Measurements from ENCODE around the gene EVA1B. TPM values are rescaled to one million over a fixed set of nuclear protein-coding genes. Genes with fewer than 3 reads are reported as not detected.

Gene EVA1B
- total RNA-seq, 1 experiment from 2014 or later = 25.1 TPM

DNA sequence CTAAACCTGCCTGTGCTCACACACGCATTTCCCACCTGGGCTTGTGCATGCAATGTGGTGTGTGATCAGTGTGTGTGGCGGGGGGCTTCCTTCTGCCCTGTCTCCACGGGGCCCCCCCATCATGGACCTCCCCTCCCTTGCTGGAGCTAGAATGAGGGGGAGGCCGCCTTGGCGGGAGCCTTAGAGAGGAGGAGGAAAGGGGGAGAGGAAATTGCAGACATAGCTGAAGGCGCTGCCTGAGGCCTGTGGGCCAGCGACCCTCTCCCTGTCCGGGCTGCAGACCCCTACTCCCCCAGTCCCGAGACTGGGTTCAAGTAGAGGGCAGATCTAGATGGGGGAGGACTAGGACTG lies 883 bp upstream of the EVA1B start:
- no peaks in the 10 kb centered on the region for H3K9me2 ChIP-seq (ENCODE audit: insufficient read depth)
- H2AFZ ChIP-seq (ENCODE audit: low read depth, low read length, poor library complexity, severe bottlenecking) = no peak overlapping the region
- RAD21 ChIA-PET (ENCODE audit: low non-redundant PET in 1 of 2, low total read pairs in 2 of 2, uncharacterized antibody in 2 of 2, unreplicated experiment in 2 of 2) = no interaction called here
- TF ChIP-seq SRF (IDR thresholded peaks at IDR 0.05; ENCODE audit: low read depth) (no peak), CEBPB (IDR thresholded peaks at IDR 0.05; ENCODE audit: low read depth) (no peak), CBX3 (IDR thresholded peaks at IDR 0.05; ENCODE audit: low read depth) (no peak), EGR1 (IDR thresholded peaks at IDR 0.05; ENCODE audit: low read depth) (no peak), ZFX (IDR thresholded peaks at IDR 0.05) (no peak), POLR2AphosphoS5 (IDR thresholded peaks at IDR 0.05; ENCODE audit: low read depth, low read length) (no peak), SP1 (IDR thresholded peaks at IDR 0.05; ENCODE audit: low read depth) (no peak), JUND (IDR thresholded peaks at IDR 0.05) (no peak), RAD21 (IDR thresholded peaks at IDR 0.05; ENCODE audit: low read depth) (no peak), POLR2A (IDR thresholded peaks at IDR 0.05; ENCODE audit: borderline replicate concordance, extremely low read depth, insufficient read depth, insufficient read length) (no peak), ZNF274 (IDR thresholded peaks at IDR 0.05; ENCODE audit: low read depth, low read length) (no peak), FOSL1 (IDR thresholded peaks at IDR 0.05; ENCODE audit: low read depth) (no peak), SIN3A (IDR thresholded peaks at IDR 0.05; ENCODE audit: low read depth) (no peak), YY1 (IDR thresholded peaks at IDR 0.05; ENCODE audit: extremely low read depth, insufficient replicate concordance, low read depth, low read length) (no peak), ELF1 (IDR thresholded peaks at IDR 0.05; ENCODE audit: borderline replicate concordance, low read depth) (no peak), TCF7L2 (IDR thresholded peaks at IDR 0.05; ENCODE audit: borderline replicate concordance, extremely low read depth, insufficient read depth, insufficient read length) (no peak)
- TF ChIP-seq, protein P1, sequence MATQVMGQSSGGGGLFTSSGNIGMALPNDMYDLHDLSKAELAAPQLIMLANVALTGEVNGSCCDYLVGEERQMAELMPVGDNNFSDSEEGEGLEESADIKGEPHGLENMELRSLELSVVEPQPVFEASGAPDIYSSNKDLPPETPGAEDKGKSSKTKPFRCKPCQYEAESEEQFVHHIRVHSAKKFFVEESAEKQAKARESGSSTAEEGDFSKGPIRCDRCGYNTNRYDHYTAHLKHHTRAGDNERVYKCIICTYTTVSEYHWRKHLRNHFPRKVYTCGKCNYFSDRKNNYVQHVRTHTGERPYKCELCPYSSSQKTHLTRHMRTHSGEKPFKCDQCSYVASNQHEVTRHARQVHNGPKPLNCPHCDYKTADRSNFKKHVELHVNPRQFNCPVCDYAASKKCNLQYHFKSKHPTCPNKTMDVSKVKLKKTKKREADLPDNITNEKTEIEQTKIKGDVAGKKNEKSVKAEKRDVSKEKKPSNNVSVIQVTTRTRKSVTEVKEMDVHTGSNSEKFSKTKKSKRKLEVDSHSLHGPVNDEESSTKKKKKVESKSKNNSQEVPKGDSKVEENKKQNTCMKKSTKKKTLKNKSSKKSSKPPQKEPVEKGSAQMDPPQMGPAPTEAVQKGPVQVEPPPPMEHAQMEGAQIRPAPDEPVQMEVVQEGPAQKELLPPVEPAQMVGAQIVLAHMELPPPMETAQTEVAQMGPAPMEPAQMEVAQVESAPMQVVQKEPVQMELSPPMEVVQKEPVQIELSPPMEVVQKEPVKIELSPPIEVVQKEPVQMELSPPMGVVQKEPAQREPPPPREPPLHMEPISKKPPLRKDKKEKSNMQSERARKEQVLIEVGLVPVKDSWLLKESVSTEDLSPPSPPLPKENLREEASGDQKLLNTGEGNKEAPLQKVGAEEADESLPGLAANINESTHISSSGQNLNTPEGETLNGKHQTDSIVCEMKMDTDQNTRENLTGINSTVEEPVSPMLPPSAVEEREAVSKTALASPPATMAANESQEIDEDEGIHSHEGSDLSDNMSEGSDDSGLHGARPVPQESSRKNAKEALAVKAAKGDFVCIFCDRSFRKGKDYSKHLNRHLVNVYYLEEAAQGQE (IDR thresholded peaks at IDR 0.05; ENCODE audit: low read depth) = no peak
- TF ChIP-seq, protein P2, sequence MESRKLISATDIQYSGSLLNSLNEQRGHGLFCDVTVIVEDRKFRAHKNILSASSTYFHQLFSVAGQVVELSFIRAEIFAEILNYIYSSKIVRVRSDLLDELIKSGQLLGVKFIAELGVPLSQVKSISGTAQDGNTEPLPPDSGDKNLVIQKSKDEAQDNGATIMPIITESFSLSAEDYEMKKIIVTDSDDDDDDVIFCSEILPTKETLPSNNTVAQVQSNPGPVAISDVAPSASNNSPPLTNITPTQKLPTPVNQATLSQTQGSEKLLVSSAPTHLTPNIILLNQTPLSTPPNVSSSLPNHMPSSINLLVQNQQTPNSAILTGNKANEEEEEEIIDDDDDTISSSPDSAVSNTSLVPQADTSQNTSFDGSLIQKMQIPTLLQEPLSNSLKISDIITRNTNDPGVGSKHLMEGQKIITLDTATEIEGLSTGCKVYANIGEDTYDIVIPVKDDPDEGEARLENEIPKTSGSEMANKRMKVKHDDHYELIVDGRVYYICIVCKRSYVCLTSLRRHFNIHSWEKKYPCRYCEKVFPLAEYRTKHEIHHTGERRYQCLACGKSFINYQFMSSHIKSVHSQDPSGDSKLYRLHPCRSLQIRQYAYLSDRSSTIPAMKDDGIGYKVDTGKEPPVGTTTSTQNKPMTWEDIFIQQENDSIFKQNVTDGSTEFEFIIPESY (IDR thresholded peaks at IDR 0.05; ENCODE audit: extremely low read depth, insufficient replicate concordance, low read length) = no peak
- TF ChIP-seq, protein P3, sequence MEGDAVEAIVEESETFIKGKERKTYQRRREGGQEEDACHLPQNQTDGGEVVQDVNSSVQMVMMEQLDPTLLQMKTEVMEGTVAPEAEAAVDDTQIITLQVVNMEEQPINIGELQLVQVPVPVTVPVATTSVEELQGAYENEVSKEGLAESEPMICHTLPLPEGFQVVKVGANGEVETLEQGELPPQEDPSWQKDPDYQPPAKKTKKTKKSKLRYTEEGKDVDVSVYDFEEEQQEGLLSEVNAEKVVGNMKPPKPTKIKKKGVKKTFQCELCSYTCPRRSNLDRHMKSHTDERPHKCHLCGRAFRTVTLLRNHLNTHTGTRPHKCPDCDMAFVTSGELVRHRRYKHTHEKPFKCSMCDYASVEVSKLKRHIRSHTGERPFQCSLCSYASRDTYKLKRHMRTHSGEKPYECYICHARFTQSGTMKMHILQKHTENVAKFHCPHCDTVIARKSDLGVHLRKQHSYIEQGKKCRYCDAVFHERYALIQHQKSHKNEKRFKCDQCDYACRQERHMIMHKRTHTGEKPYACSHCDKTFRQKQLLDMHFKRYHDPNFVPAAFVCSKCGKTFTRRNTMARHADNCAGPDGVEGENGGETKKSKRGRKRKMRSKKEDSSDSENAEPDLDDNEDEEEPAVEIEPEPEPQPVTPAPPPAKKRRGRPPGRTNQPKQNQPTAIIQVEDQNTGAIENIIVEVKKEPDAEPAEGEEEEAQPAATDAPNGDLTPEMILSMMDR (IDR thresholded peaks at IDR 0.05 in 2 of 3, conservative IDR thresholded peaks at IDR 0.05 in 1 of 3; ENCODE audit: borderline replicate concordance in 1 of 3, insufficient read depth in 1 of 3, low read depth in 2 of 3, low read length in 2 of 3) = no peak
- H3K9me3 ChIP-seq (ENCODE audit: control insufficient read depth in 1 of 2, insufficient read depth in 1 of 2, low read depth in 1 of 2, low read length in 2 of 2) = no peaks in the 10 kb centered on the region
- H3K27me3 ChIP-seq (ENCODE audit: insufficient read depth, low read length) = no peaks in the 10 kb centered on the region
- peak overlapping the region; percentile 87 for H3K4me2 ChIP-seq (ENCODE audit: low read length)
- H3K4me1 ChIP-seq (ENCODE audit: control insufficient read depth in 1 of 2, insufficient read depth in 2 of 2, low read length in 2 of 2) = peaks cover 26 to 72% of the 10 kb centered on the region in 2 experiments
- no peak overlapping the region for H3K9ac ChIP-seq (ENCODE audit: low read length)
- intact Hi-C loops (cut with micrococcal nuclease) = no loop called here
- no peak overlapping the region for H3K4me3 ChIP-seq (replicated peaks in 1 of 2; ENCODE audit: low read depth in 1 of 2, low read length in 2 of 2)
- no peak for DNase-seq (ENCODE audit: low read depth, low spot score)
- peaks cover 11% of the 10 kb centered on the region; the same call in 1 of the 2 replicates for H3K79me2 ChIP-seq (ENCODE audit: insufficient read depth, low read length)
- no peak for ATAC-seq
- CTCF ChIA-PET = interaction anchor here (1.7 kb wide), 1 partner anchor 24 kb away, joined by 5 read pairs; no protein-coding TSS in a partner anchor
- no peaks in the 10 kb centered on the region for H4K20me1 ChIP-seq (ENCODE audit: insufficient read depth)
- no peaks in the 10 kb centered on the region for H3K36me3 ChIP-seq (ENCODE audit: control insufficient read depth in 1 of 2, insufficient read depth in 2 of 2, low read length in 2 of 2)
- POLR2A ChIA-PET = interaction anchor here (0.7 kb wide), 1 partner anchor 150 kb away, joined by 6 read pairs; no protein-coding TSS in a partner anchor
- H3K27ac ChIP-seq (ENCODE audit: low read depth, low read length) = no peak overlapping the region; the same call in 1 of the 2 replicates
- no TSS peak for BruUV-seq (replicated peaks)
